Smooth muscle cell (in vitro differentiated cells): ENCODE measurements around the gene CPXM2. TPM values are rescaled to one million over a fixed set of nuclear protein-coding genes. Genes with fewer than 3 reads are reported as not detected.

Source experiments
- DNase-seq: peaks from one replicate; lab custom pipeline; 2025; ENCODE audit not compliant: unreplicated experiment; lab: John Stamatoyannopoulos, UW
- H2AFZ ChIP-seq: fragments of 200-600 bp; sonication (generic); 2 replicates; pipeline ENCODE4 v1.6.0; 2016; ENCODE audit warnings: antibody characterized with exemption, low read depth, mild to moderate bottlenecking
- H3F3A ChIP-seq: fragments of 200-600 bp; sonication (generic); 2 replicates; pipeline ENCODE4 v1.6.0; 2017; ENCODE audit warnings: antibody characterized with exemption, low read depth
- H3K27ac ChIP-seq: fragments of 200-600 bp; sonication (generic); 2 replicates; pipeline ENCODE4 v1.5.1; 2016; ENCODE audit warnings: low read depth, mild to moderate bottlenecking
- H3K27me3 ChIP-seq: fragments of 200-600 bp; sonication (generic); 2 replicates; pipeline ENCODE4 v1.6.1; 2016; ENCODE audit warnings: low read depth, mild to moderate bottlenecking
- H3K36me3 ChIP-seq: fragments of 200-600 bp; sonication (generic); 2 replicates; pipeline ENCODE4 v1.5.1; 2016; ENCODE audit warnings: low read depth
- H3K4me1 ChIP-seq: fragments of 200-600 bp; sonication (generic); 2 replicates; pipeline ENCODE4 v1.5.1; 2016; ENCODE audit warnings: low read depth
- H3K4me2 ChIP-seq: fragments of 200-600 bp; sonication (generic); 2 replicates; pipeline ENCODE4 v1.6.0; 2016; ENCODE audit warnings: mild to moderate bottlenecking
- H3K4me3 ChIP-seq: fragments of 200-600 bp; sonication (generic); 2 replicates; pipeline ENCODE4 v1.5.1; 2016; ENCODE audit warnings: mild to moderate bottlenecking
- H3K79me2 ChIP-seq: fragments of 200-600 bp; sonication (generic); 2 replicates; pipeline ENCODE4 v1.6.0; 2016; ENCODE audit warnings: low read depth, mild to moderate bottlenecking
- H3K9ac ChIP-seq: fragments of 200-600 bp; sonication (generic); 2 replicates; pipeline ENCODE4 v1.6.0; 2016; ENCODE audit warnings: low read depth
- H3K9me3 ChIP-seq: fragments of 200-600 bp; sonication (generic); replicated peaks from 2 replicates; pipeline ENCODE4 v1.5.1; 2016; ENCODE audit warnings: low read depth
- H4K20me1 ChIP-seq: fragments of 200-600 bp; sonication (generic); 2 replicates; pipeline ENCODE4 v1.6.0; 2016; ENCODE audit warnings: low read depth
- CTCF ChIP-seq: fragments of 200-600 bp; sonication (generic); IDR thresholded peaks from 2 replicates; pipeline ENCODE4 v1.5.1; 2017; ENCODE audit warnings: borderline replicate concordance, mild to moderate bottlenecking, antibody characterized with exemption; ENCODE audit not compliant: insufficient read depth, poor library complexity, severe bottlenecking
- WGBS: methylation state at CpG from one replicate; pipeline ENCODE4 v1.1.7; 2016; ENCODE audit warnings: low lambda C conversion rate; 5-methylcytosine and 5-hydroxymethylcytosine counted together
- polyA plus RNA-seq: library from polyadenylated mRNA; unstranded; fragments of >200 nt; fragmentation: Nextera tagmentation; extraction: Ambion mirVana; gene quantifications from 2 replicates; pipeline ENCODE4 v1.2.1, GENCODE V29; 2016
- total RNA-seq: library from RNA; depleted of rRNA; stranded (reverse); fragments of >200 nt; gene quantifications from 2 replicates; pipeline ENCODE4 v1.2.3, GENCODE V29; 2014

The CPXM2 gene
- total and polyA plus RNA-seq, 2 experiments from 2014 or later, result 31.2 to 65.5 TPM

DNA sequence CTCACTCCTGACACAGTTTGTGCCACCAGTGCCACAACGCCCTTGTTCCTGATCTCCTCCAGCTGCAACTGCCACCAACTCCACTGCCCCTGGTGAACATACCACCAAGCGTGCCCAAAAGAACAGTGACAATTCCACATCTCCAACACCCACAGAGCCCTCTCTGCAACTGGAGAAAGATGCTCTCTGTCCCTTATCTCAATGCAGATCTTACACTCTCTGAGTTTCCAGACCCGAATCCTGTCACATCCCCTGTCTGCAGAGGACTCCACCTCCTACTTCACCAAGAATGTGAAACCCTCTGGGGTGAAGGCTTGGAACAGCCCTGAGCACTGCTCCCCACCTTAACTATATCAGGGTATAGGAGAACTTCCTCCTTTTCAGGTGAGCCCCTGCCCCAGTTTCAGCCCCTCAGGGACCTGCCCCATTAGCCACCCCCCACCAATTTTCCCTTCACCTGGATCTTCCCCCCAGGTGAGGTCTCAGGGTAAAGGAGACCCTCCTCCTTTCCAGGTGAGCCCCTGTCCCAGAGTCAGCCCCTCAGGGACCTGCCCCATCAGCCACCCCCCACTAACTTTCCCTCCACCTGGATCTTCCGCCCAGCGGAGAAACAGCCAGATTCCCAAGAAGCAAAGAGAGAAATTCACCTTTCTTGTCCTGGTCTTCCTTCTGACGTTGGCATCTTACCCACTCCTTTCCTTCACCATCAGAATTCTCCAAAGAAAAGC lies 55.0 kb downstream of the CPXM2 start:
- Histone ChIP-seq H3F3A (no peaks in the 10 kb centered on the region), H3K27ac (no peak overlapping the region), H3K4me1 (no peaks in the 10 kb centered on the region), H3K9me3 (no peaks in the 10 kb centered on the region), H4K20me1 (no peaks in the 10 kb centered on the region), H3K27me3 (no peaks in the 10 kb centered on the region), H3K4me3 (no peak overlapping the region), H2AFZ (no peak overlapping the region), H3K36me3 (no peaks in the 10 kb centered on the region), H3K9ac (no peak overlapping the region), H3K4me2 (no peak overlapping the region), H3K79me2 (no peaks in the 10 kb centered on the region)
- TF ChIP-seq CTCF, result no peak
- no peak for DNase-seq
- WGBS, result 91% methylated on average over 6 of the region's 6 CpGs

- H3K9me3 ChIP-seq, result no peaks in the 10 kb centered on the region
- no peaks in the 10 kb centered on the region for H3K4me1 ChIP-seq
- no peak overlapping the region for H3K4me2 ChIP-seq
- H2AFZ ChIP-seq, result no peak overlapping the region
- 90% methylated on average over 5 of the region's 5 CpGs for WGBS
- no peak overlapping the region for H3K27ac ChIP-seq
- no peaks in the 10 kb centered on the region for H3K27me3 ChIP-seq
- H4K20me1 ChIP-seq, result no peaks in the 10 kb centered on the region
- TF ChIP-seq CTCF, result no peak
- no peaks in the 10 kb centered on the region for H3K79me2 ChIP-seq
- no peaks in the 10 kb centered on the region for H3K36me3 ChIP-seq
- H3F3A ChIP-seq, result no peaks in the 10 kb centered on the region
- H3K4me3 ChIP-seq, result no peak overlapping the region
- no peak overlapping the region for H3K9ac ChIP-seq
- DNase-seq, result no peak
These were observed 56.0 kb downstream of the CPXM2 start for GRCh38 chr10:123835575-123835974.

- H3K27ac ChIP-seq, result no peak overlapping the region
- no peak overlapping the region for H3K9ac ChIP-seq
- DNase-seq, result no peak
- H4K20me1 ChIP-seq, result no peaks in the 10 kb centered on the region
- H3K36me3 ChIP-seq, result no peaks in the 10 kb centered on the region
- no peak for TF ChIP-seq CTCF
- no peaks in the 10 kb centered on the region for H3K4me1 ChIP-seq
- H3F3A ChIP-seq, result no peaks in the 10 kb centered on the region
- WGBS, result 93% methylated on average over 10 of the region's 10 CpGs
- H3K4me3 ChIP-seq, result no peak overlapping the region
- H2AFZ ChIP-seq, result no peak overlapping the region
- no peak overlapping the region for H3K4me2 ChIP-seq
- H3K27me3 ChIP-seq, result no peaks in the 10 kb centered on the region
- H3K9me3 ChIP-seq, result no peaks in the 10 kb centered on the region
- H3K79me2 ChIP-seq, result no peaks in the 10 kb centered on the region
These were observed 58.3 kb downstream of the CPXM2 start for GRCh38 chr10:123833170-123833850.
